Suprapubic skin (tissue), 4 donors: ENCODE data around the gene EGF.
"Not testable (repeated sequence)": the region's sequence is repeated elsewhere in the genome, so short reads cannot be mapped to it uniquely, and the experiment has no call there.

Source experiments
- CTCF ChIP-seq, 2 donors: fragments of 200-600 bp in 1 of 2; fragments of 450-650 bp in 1 of 2; sonication (generic) in 1 of 2; IDR thresholded peaks; one replicate each; pipeline ENCODE4 v1.5.1; 2016 to 2019; ENCODE audit warnings: antibody characterized with exemption in 2 of 2, mild to moderate bottlenecking in 1 of 2, moderate library complexity in 1 of 2
- POLR2A ChIP-seq, 2 donors: fragments of 450-650 bp; IDR thresholded peaks; one replicate each; pipeline ENCODE4 v1.6.1; 2017; ENCODE audit warnings: antibody characterized with exemption in 2 of 2, mild to moderate bottlenecking in 2 of 2, moderate library complexity in 2 of 2
- POLR2AphosphoS5 ChIP-seq, 3 donors: sonication (generic); formaldehyde crosslinking; IDR thresholded peaks; one replicate each; pipeline ENCODE4 v1.6.1; 2017; ENCODE audit warnings: antibody characterized with exemption in 3 of 3

- TF ChIP-seq CTCF, POLR2A, POLR2AphosphoS5 (IDR thresholded peaks at IDR 0.05): not testable (repeated sequence)
These were observed 126.5 kb downstream of the EGF start for GRCh38 chr4:110039164-110039563.
